Gastrocnemius medialis (tissue), 4 donors: Measurements from ENCODE around the gene TRMT11. TPM values are rescaled to one million over a fixed set of nuclear protein-coding genes. Genes with fewer than 3 reads are reported as not detected.

ENCODE experiments used
- ATAC-seq, 2 donors: fragments of 150-250 bp; one replicate each; pipeline ENCODE4 v1.9.1; 2016
- DNase-seq, 2 donors: peaks; one replicate each; pipeline ENCODE4 v3.0.0-alpha.2; 2019
- H3K27ac ChIP-seq, 4 donors: fragments of 200-600 bp; sonication (generic); 1 replicate in 1 of 4; 2 replicates in 3 of 4; pipeline ENCODE4 v1.5.1; 2016 to 2018; ENCODE audit warnings: mild to moderate bottlenecking in 2 of 4, moderate library complexity in 1 of 4
- H3K27me3 ChIP-seq, 3 donors: fragments of 200-600 bp; sonication (generic) in 2 of 3; 1 replicate in 1 of 3; 2 replicates in 2 of 3; pipeline versions ENCODE4 v1.5.1 to v1.6.0; 2016 to 2019; ENCODE audit warnings: mild to moderate bottlenecking in 1 of 3, moderate library complexity in 1 of 3
- H3K36me3 ChIP-seq, 2 donors: fragments of 200-600 bp; sonication (generic) in 1 of 2; one replicate each; pipeline ENCODE4 v1.5.1; 2017 to 2018
- H3K4me1 ChIP-seq, 2 donors: fragments of 200-600 bp; sonication (generic) in 1 of 2; one replicate each; pipeline ENCODE4 v1.5.1; 2016 to 2017; ENCODE audit warnings: mild to moderate bottlenecking in 2 of 2
- H3K4me3 ChIP-seq, 4 donors: fragments of 200-600 bp; sonication (generic) in 3 of 4; 1 replicate in 1 of 4; 2 replicates in 3 of 4; pipeline ENCODE4 v1.5.1; 2016 to 2019; ENCODE audit warnings: mild to moderate bottlenecking in 2 of 4
- H3K9me3 ChIP-seq, 3 donors: fragments of 200-600 bp; sonication (generic) in 2 of 3; 1 replicate in 1 of 3; 2 replicates in 2 of 3; pipeline ENCODE4 v1.5.1; 2016 to 2019
- POLR2A ChIP-seq, 2 donors: fragments of 450-650 bp; IDR thresholded peaks; one replicate each; pipeline ENCODE4 v1.6.1; 2017; ENCODE audit warnings: antibody characterized with exemption in 2 of 2, mild to moderate bottlenecking in 2 of 2, moderate library complexity in 2 of 2
- in situ Hi-C, 4 donors: fragments of 200-750 bp; cut with MboI; loops; one replicate each; pipeline versions ENCODE4 v1.15.0 to v1.8.0; 2017; ENCODE audit warnings: low sequenced_read_pairs in 4 of 4
- intact Hi-C: fragments of 100-400 bp; cut with DNase I; formaldehyde crosslinking; loops from one replicate; pipeline ENCODE4 v1.15.1; 2023; ENCODE audit warnings: low total_unique reads
- total RNA-seq, 4 donors: library from RNA; depleted of rRNA; stranded (reverse); fragments of >200 nt; gene quantifications; one replicate each; pipeline versions ENCODE4 v1.1.0 to v1.2.3, GENCODE V29; 2016
- TF ChIP-seq, protein P1 (sequence below), 5 experiments: fragments of 450-650 bp in 3 of 5; fragments of 200-600 bp in 2 of 5; sonication (generic) in 2 of 5; IDR thresholded peaks in 4 of 5; conservative IDR thresholded peaks in 1 of 5; 1 replicate in 4 of 5; 2 replicates in 1 of 5; pipeline ENCODE4 v1.5.1; 2016 to 2019; ENCODE audit warnings: antibody characterized with exemption in 5 of 5, mild to moderate bottlenecking in 3 of 5, moderate library complexity in 3 of 5

TRMT11 gene
- total RNA-seq, 4 donors from 2014 or later: 2.5 to 10.2 (median 6.9) TPM

DNA sequence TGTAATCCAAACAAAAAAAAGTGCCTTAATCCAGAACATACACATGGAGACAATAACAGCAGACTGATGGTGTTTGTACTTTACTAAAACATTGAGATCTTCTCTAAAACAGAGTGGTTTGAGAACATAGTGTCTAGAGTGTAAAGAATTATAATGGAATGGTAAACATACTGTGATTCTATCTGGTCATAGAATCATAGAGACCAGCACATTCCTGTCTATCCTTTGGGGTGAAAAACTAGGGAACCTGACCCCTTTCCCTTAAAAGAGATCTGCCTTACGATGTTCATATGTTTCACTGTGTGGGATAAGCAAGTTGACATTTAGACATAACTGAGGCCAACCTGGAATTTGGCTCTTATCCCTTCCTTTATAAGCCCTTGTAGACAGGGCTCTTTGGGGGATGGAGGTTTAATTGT is 55.7 kb downstream of the TRMT11 start:
- ATAC-seq (no peak), DNase-seq (no peak)
- no peaks in the 10 kb centered on the region for H3K27me3 ChIP-seq
- intact Hi-C loops (no loop called here), in situ Hi-C loops (no loop called here)
- H3K27ac ChIP-seq: no peak overlapping the region
- H3K36me3 ChIP-seq: no peaks in the 10 kb centered on the region
- H3K4me1 ChIP-seq: no peaks in the 10 kb centered on the region
- H3K4me3 ChIP-seq: no peak overlapping the region
- no peaks in the 10 kb centered on the region for H3K9me3 ChIP-seq
- TF ChIP-seq, protein P1, sequence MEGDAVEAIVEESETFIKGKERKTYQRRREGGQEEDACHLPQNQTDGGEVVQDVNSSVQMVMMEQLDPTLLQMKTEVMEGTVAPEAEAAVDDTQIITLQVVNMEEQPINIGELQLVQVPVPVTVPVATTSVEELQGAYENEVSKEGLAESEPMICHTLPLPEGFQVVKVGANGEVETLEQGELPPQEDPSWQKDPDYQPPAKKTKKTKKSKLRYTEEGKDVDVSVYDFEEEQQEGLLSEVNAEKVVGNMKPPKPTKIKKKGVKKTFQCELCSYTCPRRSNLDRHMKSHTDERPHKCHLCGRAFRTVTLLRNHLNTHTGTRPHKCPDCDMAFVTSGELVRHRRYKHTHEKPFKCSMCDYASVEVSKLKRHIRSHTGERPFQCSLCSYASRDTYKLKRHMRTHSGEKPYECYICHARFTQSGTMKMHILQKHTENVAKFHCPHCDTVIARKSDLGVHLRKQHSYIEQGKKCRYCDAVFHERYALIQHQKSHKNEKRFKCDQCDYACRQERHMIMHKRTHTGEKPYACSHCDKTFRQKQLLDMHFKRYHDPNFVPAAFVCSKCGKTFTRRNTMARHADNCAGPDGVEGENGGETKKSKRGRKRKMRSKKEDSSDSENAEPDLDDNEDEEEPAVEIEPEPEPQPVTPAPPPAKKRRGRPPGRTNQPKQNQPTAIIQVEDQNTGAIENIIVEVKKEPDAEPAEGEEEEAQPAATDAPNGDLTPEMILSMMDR (IDR thresholded peaks at IDR 0.05 in 4 of 5, conservative IDR thresholded peaks at IDR 0.05 in 1 of 5): no peak

DNA sequence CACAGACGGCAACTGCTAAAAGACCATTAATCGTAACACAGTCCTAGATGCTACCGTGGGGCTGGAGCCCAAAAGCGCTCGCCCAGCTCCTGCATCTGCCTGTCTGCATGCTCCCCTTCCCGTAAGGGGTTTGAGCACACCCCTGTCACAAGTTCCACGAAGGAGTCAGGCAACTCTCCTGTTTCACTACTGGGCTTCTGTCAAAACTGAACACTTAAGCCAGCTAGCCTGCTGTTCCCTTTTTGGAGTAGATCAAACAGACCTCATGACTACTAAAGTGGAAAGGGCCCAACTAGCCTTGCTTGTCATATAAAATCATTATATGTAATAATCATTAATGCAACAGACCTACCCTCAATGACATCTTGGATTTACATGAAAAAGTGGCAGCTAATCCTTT is 61.3 kb downstream of the TRMT11 start:
- intact Hi-C loops: no loop called here

DNA sequence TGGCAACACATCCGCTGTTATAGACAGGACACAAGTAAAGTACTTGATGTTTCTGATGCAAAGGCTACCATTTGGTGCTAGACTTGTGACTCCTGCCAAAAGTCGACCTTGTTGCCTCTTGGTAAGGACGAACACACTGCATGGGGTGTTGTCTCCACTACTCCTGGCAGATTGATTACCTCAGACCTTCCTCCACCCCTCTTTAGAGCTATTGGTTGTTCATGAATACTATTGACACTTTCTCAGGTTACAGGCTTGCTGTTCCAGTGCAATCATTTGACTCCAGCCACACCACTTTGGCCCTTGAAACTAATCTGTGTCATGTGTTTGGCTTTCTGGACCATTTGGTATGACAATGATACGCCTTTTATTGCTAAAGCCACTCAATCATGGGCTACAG is 62.3 kb downstream of the TRMT11 start:
- Histone ChIP-seq H3K27me3 (no peaks in the 10 kb centered on the region), H3K4me1 (no peaks in the 10 kb centered on the region), H3K9me3 (no peaks in the 10 kb centered on the region), H3K36me3 (peaks cover 0 to 4% of the 10 kb centered on the region in 2 donors), H3K4me3 (no peak overlapping the region), H3K27ac (no peak overlapping the region)
- TF ChIP-seq POLR2A (IDR thresholded peaks at IDR 0.05): no peak
- TF ChIP-seq, protein P1 (IDR thresholded peaks at IDR 0.05 in 4 of 5, conservative IDR thresholded peaks at IDR 0.05 in 1 of 5): no peak
- in situ Hi-C loops (no loop called here), intact Hi-C loops (no loop called here)
- ATAC-seq (peak in 1 of 2 donors; percentile 39), DNase-seq (no peak)

More for the DNA sequence above, 61.3 kb downstream of the TRMT11 start:
- H3K4me3 ChIP-seq: no peak overlapping the region
- TF ChIP-seq, protein P1 (IDR thresholded peaks at IDR 0.05 in 4 of 5, conservative IDR thresholded peaks at IDR 0.05 in 1 of 5): no peak
- no peak for TF ChIP-seq POLR2A (IDR thresholded peaks at IDR 0.05)
- no peak overlapping the region for H3K27ac ChIP-seq
- no peaks in the 10 kb centered on the region for H3K9me3 ChIP-seq
- in situ Hi-C loops: no loop called here
- H3K36me3 ChIP-seq: no peaks in the 10 kb centered on the region
- H3K4me1 ChIP-seq: no peaks in the 10 kb centered on the region
- H3K27me3 ChIP-seq: no peaks in the 10 kb centered on the region
- DNase-seq (no peak), ATAC-seq (no peak)

DNA sequence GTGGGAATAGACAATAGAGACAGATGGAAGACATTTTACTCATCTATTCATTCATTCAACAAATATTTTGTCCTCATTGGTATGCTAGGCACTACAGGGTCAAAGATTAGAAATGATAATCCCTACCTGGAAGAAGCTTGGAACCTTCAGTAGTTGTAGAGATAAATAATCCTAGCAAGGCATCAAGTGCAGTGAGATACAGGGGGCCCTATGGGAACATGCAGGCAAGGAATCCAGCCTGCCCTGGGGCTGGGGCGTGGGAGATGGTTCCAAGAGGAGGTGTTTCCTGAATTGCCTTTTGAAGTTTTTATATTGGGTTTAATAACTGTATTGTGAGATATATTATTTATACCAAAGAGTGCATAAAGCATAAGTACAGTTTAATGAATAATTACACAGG is 64.5 kb downstream of the TRMT11 start:
- Histone ChIP-seq H3K4me3 (no peak overlapping the region), H3K9me3 (no peaks in the 10 kb centered on the region), H3K27me3 (no peaks in the 10 kb centered on the region), H3K36me3 (peaks cover 0 to 4% of the 10 kb centered on the region in 2 donors), H3K27ac (no peak overlapping the region), H3K4me1 (peaks cover 0 to 4% of the 10 kb centered on the region in 2 donors)
- intact Hi-C loops: no loop called here
- TF ChIP-seq, protein P1 (IDR thresholded peaks at IDR 0.05 in 4 of 5, conservative IDR thresholded peaks at IDR 0.05 in 1 of 5): no peak
- no peak for TF ChIP-seq POLR2A (IDR thresholded peaks at IDR 0.05)
- in situ Hi-C loops: no loop called here
- no peak for ATAC-seq
- DNase-seq: no peak

DNA sequence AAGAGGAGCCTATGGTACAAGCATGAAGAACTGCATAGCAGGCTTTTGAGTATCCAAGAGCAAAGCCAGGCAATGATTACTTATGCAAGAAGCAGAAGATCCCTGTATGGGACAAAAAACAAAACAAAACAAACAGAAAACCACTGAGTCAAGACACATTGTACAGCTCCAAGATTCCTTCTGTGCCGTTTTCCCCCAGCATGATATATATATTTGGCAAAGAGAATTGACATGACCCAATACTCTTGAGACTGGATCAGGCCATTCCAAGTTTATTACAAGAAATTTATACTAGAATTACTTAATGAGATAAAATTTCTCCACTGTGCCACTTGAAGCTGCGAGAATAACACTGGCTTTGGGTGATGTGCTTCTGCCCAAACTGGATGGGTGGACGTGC is 65.5 kb downstream of the TRMT11 start:
- H3K36me3 ChIP-seq: peaks cover 0 to 4% of the 10 kb centered on the region in 2 donors
- in situ Hi-C loops: no loop called here
- ATAC-seq: no peak

More for the DNA sequence above, 65.5 kb downstream of the TRMT11 start:
- DNase-seq: no peak
- Histone ChIP-seq H3K4me1 (peaks cover 0 to 4% of the 10 kb centered on the region in 2 donors), H3K27me3 (no peaks in the 10 kb centered on the region), H3K9me3 (no peaks in the 10 kb centered on the region), H3K4me3 (no peak overlapping the region), H3K27ac (no peak overlapping the region)
- intact Hi-C loops: no loop called here
- no peak for TF ChIP-seq POLR2A (IDR thresholded peaks at IDR 0.05)
- TF ChIP-seq, protein P1 (IDR thresholded peaks at IDR 0.05 in 4 of 5, conservative IDR thresholded peaks at IDR 0.05 in 1 of 5): no peak
